ENCODE data around the gene GGT6.
A peak's percentile ranks its signal among the peaks of the same experiment; 100 is the strongest.
"Not testable (repeated sequence)": the region's sequence is repeated elsewhere in the genome, so short reads cannot be mapped to it uniquely, and the experiment has no call there.

Gene GGT6

GRCh38 chr17:4560421-4560820 is at the start of gene GGT6:
GGT6 (minus strand) TSS chr17:4560577; CDS start chr17:4560521, 56 bp downstream.
- no peak for DNase-seq

GRCh38 chr17:4610162-4610561 is 49.8 kb upstream of the GGT6 start:
- no peak for DNase-seq

- DNase-seq = no peak
These were observed 49.4 kb upstream of the GGT6 start for GRCh38 chr17:4609761-4610160.

- no peak for DNase-seq
These were observed 47.4 kb upstream of the GGT6 start for GRCh38 chr17:4607773-4608187.

- DNase-seq = no peak
These were observed 46.9 kb upstream of the GGT6 start for GRCh38 chr17:4607261-4607741.

GRCh38 chr17:4605826-4606225 is 45.4 kb upstream of the GGT6 start:
- no peak for DNase-seq

GRCh38 chr17:4604736-4605135 is 44.4 kb upstream of the GGT6 start:
- not testable (repeated sequence) for DNase-seq

- peak; percentile 69 for DNase-seq
These were observed 43.8 kb upstream of the GGT6 start for GRCh38 chr17:4604111-4604644.

GRCh38 chr17:4602041-4602440 is 41.7 kb upstream of the GGT6 start:
- no peak for DNase-seq

GRCh38 chr17:4601326-4601725 is 40.9 kb upstream of the GGT6 start:
- no peak for DNase-seq

GRCh38 chr17:4600563-4600962 is 40.2 kb upstream of the GGT6 start:
- no peak for DNase-seq

- DNase-seq = peak; percentile 60
These were observed 39.3 kb upstream of the GGT6 start for GRCh38 chr17:4599505-4600281.

GRCh38 chr17:4598776-4599504 is 38.6 kb upstream of the GGT6 start:
- no peak for DNase-seq

GRCh38 chr17:4597975-4598374 is 37.6 kb upstream of the GGT6 start:
- DNase-seq = no peak

- no peak for DNase-seq
These were observed 36.4 kb upstream of the GGT6 start for GRCh38 chr17:4596636-4597380.

- not testable (repeated sequence) for DNase-seq
These were observed 35.4 kb upstream of the GGT6 start for GRCh38 chr17:4595685-4596342.

GRCh38 chr17:4594931-4595684 is 34.7 kb upstream of the GGT6 start:
- DNase-seq = no peak

- no peak for DNase-seq
These were observed 34.0 kb upstream of the GGT6 start for GRCh38 chr17:4594406-4594805.

GRCh38 chr17:4593021-4593421 is 32.6 kb upstream of the GGT6 start:
- no peak for DNase-seq

GRCh38 chr17:4592240-4593005 is 32.0 kb upstream of the GGT6 start:
- no peak for DNase-seq

- DNase-seq = no peak
These were observed 31.2 kb upstream of the GGT6 start for GRCh38 chr17:4591529-4591928.

Data from NCI-H345 (cell line).